Measurements from ENCODE around the gene TBL2. TPM values are rescaled to one million over a fixed set of nuclear protein-coding genes. Genes with fewer than 3 reads are reported as not detected.

Gene TBL2
- total RNA-seq, 2 donors from 2014 or later, result 36.5 to 50.2 TPM

DNA sequence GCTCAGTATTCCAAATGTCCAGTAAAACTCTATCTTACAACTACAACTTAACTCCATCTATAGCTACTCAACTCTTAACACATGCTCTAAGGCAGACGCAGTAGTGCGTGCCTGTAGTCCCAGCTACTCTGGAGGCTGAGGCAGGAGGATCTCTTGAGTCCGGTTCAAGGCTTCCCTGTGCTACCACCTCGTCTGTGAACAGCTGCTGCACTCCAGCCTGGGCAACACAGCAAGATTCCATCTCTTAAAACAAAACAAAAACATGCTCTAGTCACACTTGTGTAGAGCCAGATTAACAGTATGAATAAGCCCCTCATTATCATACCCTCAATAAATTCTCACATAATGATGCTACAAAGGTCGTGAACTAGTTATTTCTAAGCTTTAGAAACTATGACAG lies 59.9 kb downstream of the TBL2 start:
- Histone ChIP-seq H3K36me3 (no peaks in the 10 kb centered on the region), H3K9ac (ENCODE audit: low read depth in 2 of 2, low read length in 2 of 2) (no peak overlapping the region), H3K4me3 (no peak overlapping the region), H3K27ac (no peak overlapping the region), H3K4me1 (no peaks in the 10 kb centered on the region), H3K27me3 (no peaks in the 10 kb centered on the region), H3K9me3 (no peaks in the 10 kb centered on the region)
- TF ChIP-seq, protein P1, sequence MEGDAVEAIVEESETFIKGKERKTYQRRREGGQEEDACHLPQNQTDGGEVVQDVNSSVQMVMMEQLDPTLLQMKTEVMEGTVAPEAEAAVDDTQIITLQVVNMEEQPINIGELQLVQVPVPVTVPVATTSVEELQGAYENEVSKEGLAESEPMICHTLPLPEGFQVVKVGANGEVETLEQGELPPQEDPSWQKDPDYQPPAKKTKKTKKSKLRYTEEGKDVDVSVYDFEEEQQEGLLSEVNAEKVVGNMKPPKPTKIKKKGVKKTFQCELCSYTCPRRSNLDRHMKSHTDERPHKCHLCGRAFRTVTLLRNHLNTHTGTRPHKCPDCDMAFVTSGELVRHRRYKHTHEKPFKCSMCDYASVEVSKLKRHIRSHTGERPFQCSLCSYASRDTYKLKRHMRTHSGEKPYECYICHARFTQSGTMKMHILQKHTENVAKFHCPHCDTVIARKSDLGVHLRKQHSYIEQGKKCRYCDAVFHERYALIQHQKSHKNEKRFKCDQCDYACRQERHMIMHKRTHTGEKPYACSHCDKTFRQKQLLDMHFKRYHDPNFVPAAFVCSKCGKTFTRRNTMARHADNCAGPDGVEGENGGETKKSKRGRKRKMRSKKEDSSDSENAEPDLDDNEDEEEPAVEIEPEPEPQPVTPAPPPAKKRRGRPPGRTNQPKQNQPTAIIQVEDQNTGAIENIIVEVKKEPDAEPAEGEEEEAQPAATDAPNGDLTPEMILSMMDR (IDR thresholded peaks at IDR 0.05), result no peak
- intact Hi-C loops (cut with DNase I), result no loop called here
- DNase-seq, result no peak

Other genes with a start within 250 kb of the TBL2 start
- under 1 TPM; 0.35 to 0.37 TPM for gene FZD9, start 144.8 kb downstream of the TBL2 start, total RNA-seq
- 10 to 100 TPM; 43.9 to 58.4 TPM for gene BAZ1B, start 56.3 kb downstream of the TBL2 start, total RNA-seq
- gene BCL7B, start 20.9 kb downstream of the TBL2 start, total RNA-seq, result 10 to 100 TPM; 53.8 to 56.8 TPM
- gene MLXIPL, start 45.9 kb upstream of the TBL2 start, total RNA-seq, result 10 to 100 TPM in 1 of 2 donors, 1 to 10 TPM in 1; 9.5 to 15.7 TPM
- 1 to 10 TPM in 1 of 2 donors, under 1 TPM in 1; 0.62 to 2.0 TPM for gene VPS37D, start 89.3 kb upstream of the TBL2 start, total RNA-seq
- gene DNAJC30, start 104.9 kb upstream of the TBL2 start, total RNA-seq, result 10 to 100 TPM in 1 of 2 donors, 1 to 10 TPM in 1; 9.7 to 15.1 TPM
- 10 to 100 TPM; 46.4 to 79.5 TPM for gene BUD23, start 105.0 kb upstream of the TBL2 start, total RNA-seq
- 1 to 10 TPM; 7.0 to 7.2 TPM for gene STX1A, start 141.1 kb upstream of the TBL2 start, total RNA-seq
- gene ABHD11, start 160.2 kb upstream of the TBL2 start, total RNA-seq, result 100 to 1,000 TPM; 109 to 123 TPM
- gene CLDN3, start 191.7 kb upstream of the TBL2 start, total RNA-seq, result 100 to 1,000 TPM; 599 to 634 TPM

Data from colonic mucosa (tissue), 4 donors.